Measurements from ENCODE around the gene KIAA0753.

KIAA0753 gene

GRCh38 chr17:6679241-6679640, 38.7 kb upstream of the KIAA0753 start:
- TF ChIP-seq CTCF (IDR thresholded peaks at IDR 0.05; ENCODE audit: insufficient read depth, low read length, poor library complexity, severe bottlenecking), result no peak
- DNase-seq (ENCODE audit: extremely low read depth, insufficient read length), result no peak
- Histone ChIP-seq H3K4me3 (replicated peaks; ENCODE audit: low read depth, low read length) (no peak overlapping the region), H3K36me3 (ENCODE audit: control insufficient read depth, insufficient read depth, low read length) (no peaks in the 10 kb centered on the region), H3K27me3 (replicated peaks; ENCODE audit: control insufficient read depth, insufficient read depth, low read length) (peaks cover 1% of the 10 kb centered on the region; the same call in 1 of the 2 replicates)

- no peak for DNase-seq (ENCODE audit: extremely low read depth, insufficient read length)
- Histone ChIP-seq H3K4me3 (replicated peaks; ENCODE audit: low read depth, low read length) (no peak overlapping the region), H3K27me3 (replicated peaks; ENCODE audit: control insufficient read depth, insufficient read depth, low read length) (peaks cover 1% of the 10 kb centered on the region; the same call in 1 of the 2 replicates), H3K36me3 (ENCODE audit: control insufficient read depth, insufficient read depth, low read length) (no peaks in the 10 kb centered on the region)
- no peak for TF ChIP-seq CTCF (IDR thresholded peaks at IDR 0.05; ENCODE audit: insufficient read depth, low read length, poor library complexity, severe bottlenecking)
Measured at GRCh38 chr17:6677946-6678345, 37.4 kb upstream of the KIAA0753 start.

- Histone ChIP-seq H3K27me3 (replicated peaks; ENCODE audit: control insufficient read depth, insufficient read depth, low read length) (peaks cover 1% of the 10 kb centered on the region; the same call in 1 of the 2 replicates), H3K36me3 (ENCODE audit: control insufficient read depth, insufficient read depth, low read length) (no peaks in the 10 kb centered on the region), H3K4me3 (replicated peaks; ENCODE audit: low read depth, low read length) (no peak overlapping the region)
- no peak for TF ChIP-seq CTCF (IDR thresholded peaks at IDR 0.05; ENCODE audit: insufficient read depth, low read length, poor library complexity, severe bottlenecking)
- DNase-seq (ENCODE audit: extremely low read depth, insufficient read length), result peak; percentile 31
Measured at GRCh38 chr17:6677158-6677831, 36.8 kb upstream of the KIAA0753 start.

- H3K4me3 ChIP-seq (replicated peaks; ENCODE audit: low read depth, low read length), result no peak overlapping the region
- no peaks in the 10 kb centered on the region for H3K36me3 ChIP-seq (ENCODE audit: control insufficient read depth, insufficient read depth, low read length)
- DNase-seq (ENCODE audit: extremely low read depth, insufficient read length), result no peak
- H3K27me3 ChIP-seq (replicated peaks; ENCODE audit: control insufficient read depth, insufficient read depth, low read length), result peaks cover 1% of the 10 kb centered on the region; the same call in 1 of the 2 replicates
- no peak for TF ChIP-seq CTCF (IDR thresholded peaks at IDR 0.05; ENCODE audit: insufficient read depth, low read length, poor library complexity, severe bottlenecking)
Measured at GRCh38 chr17:6676802-6677157, 36.3 kb upstream of the KIAA0753 start.

GRCh38 chr17:6675201-6675825, 34.8 kb upstream of the KIAA0753 start:
- no peak for TF ChIP-seq CTCF (IDR thresholded peaks at IDR 0.05; ENCODE audit: insufficient read depth, low read length, poor library complexity, severe bottlenecking)
- Histone ChIP-seq H3K4me3 (replicated peaks; ENCODE audit: low read depth, low read length) (no peak overlapping the region), H3K27me3 (replicated peaks; ENCODE audit: control insufficient read depth, insufficient read depth, low read length) (peaks cover 1% of the 10 kb centered on the region; the same call in 1 of the 2 replicates), H3K36me3 (ENCODE audit: control insufficient read depth, insufficient read depth, low read length) (no peaks in the 10 kb centered on the region)
- no peak for DNase-seq (ENCODE audit: extremely low read depth, insufficient read length)

All from GM06990 (cell line).